Type B pancreatic cell (in vitro differentiated cells): ENCODE measurements around the gene STARD5. TPM values are rescaled to one million over a fixed set of nuclear protein-coding genes. Genes with fewer than 3 reads are reported as not detected.

Experiments used
- DNase-seq: peaks from one replicate; pipeline ENCODE4 v3.0.0; 2021; ENCODE audit warnings: mixed read lengths; ENCODE audit not compliant: unreplicated experiment; ENCODE audit errors: extremely low spot score
- H3K27ac Mint-ChIP-seq: 2 replicates; pipeline ENCODE4 v1.8.0; 2021; ENCODE audit warnings: mild to moderate bottlenecking, mixed read lengths
- H3K27me3 Mint-ChIP-seq: 2 replicates; pipeline ENCODE4 v1.8.0; 2021; ENCODE audit warnings: mixed read lengths
- H3K36me3 Mint-ChIP-seq: 2 replicates; pipeline ENCODE4 v1.8.0; 2021; ENCODE audit warnings: mixed read lengths
- H3K4me1 Mint-ChIP-seq: one replicate; pipeline ENCODE4 v1.8.0; 2021; ENCODE audit warnings: mixed read lengths; ENCODE audit not compliant: unreplicated experiment
- H3K4me3 Mint-ChIP-seq: 2 replicates; pipeline ENCODE4 v1.8.0; 2021; ENCODE audit warnings: mild to moderate bottlenecking, mixed read lengths
- H3K9me3 Mint-ChIP-seq: 2 replicates; pipeline ENCODE4 v1.8.0; 2021; ENCODE audit warnings: mixed read lengths
- CTCF ChIP-seq: fragments of 200-600 bp; sonication (generic); conservative IDR thresholded peaks from 2 replicates; pipeline ENCODE4 v1.5.0; 2021; ENCODE audit warnings: antibody characterized with exemption, mild to moderate bottlenecking
- total RNA-seq: library from RNA; stranded (reverse); gene quantifications from 2 replicates; pipeline ENCODE4 v1.2.1, GENCODE V29; 2021; ENCODE audit warnings: low replicate concordance

The STARD5 gene
- total RNA-seq, 1 donor from 2014 or later = 7.8 TPM

- Mint-ChIP-seq H3K36me3 (peaks cover 3% of the 10 kb centered on the region), H3K27me3 (no peaks in the 10 kb centered on the region), H3K9me3 (peaks cover 11% of the 10 kb centered on the region), H3K27ac (peak overlapping the region; percentile 90), H3K4me1 (peaks cover 9% of the 10 kb centered on the region), H3K4me3 (no peak overlapping the region)
- no peak for DNase-seq
- no peak for TF ChIP-seq CTCF
Measured at GRCh38 chr15:81280696-81281455, 43.1 kb downstream of the STARD5 start.

GRCh38 chr15:81279621-81280485 lies 44.1 kb downstream of the STARD5 start:
- peaks cover 3% of the 10 kb centered on the region for H3K36me3 Mint-ChIP-seq
- DNase-seq = no peak
- peaks cover 11% of the 10 kb centered on the region for H3K9me3 Mint-ChIP-seq
- no peak for TF ChIP-seq CTCF
- no peak overlapping the region for H3K27ac Mint-ChIP-seq
- H3K4me1 Mint-ChIP-seq = peaks cover 15% of the 10 kb centered on the region
- peaks cover 3% of the 10 kb centered on the region for H3K27me3 Mint-ChIP-seq
- no peak overlapping the region for H3K4me3 Mint-ChIP-seq

- no peak overlapping the region for H3K27ac Mint-ChIP-seq
- H3K4me3 Mint-ChIP-seq = no peak overlapping the region
- peaks cover 11% of the 10 kb centered on the region for H3K9me3 Mint-ChIP-seq
- TF ChIP-seq CTCF = no peak
- no peak for DNase-seq
- peaks cover 3% of the 10 kb centered on the region for H3K36me3 Mint-ChIP-seq
- peaks cover 19% of the 10 kb centered on the region for H3K4me1 Mint-ChIP-seq
- H3K27me3 Mint-ChIP-seq = peaks cover 4% of the 10 kb centered on the region
Measured at GRCh38 chr15:81278306-81279029, 45.5 kb downstream of the STARD5 start.

- no peak overlapping the region for H3K27ac Mint-ChIP-seq
- no peak overlapping the region for H3K4me3 Mint-ChIP-seq
- H3K27me3 Mint-ChIP-seq = peaks cover 4% of the 10 kb centered on the region
- TF ChIP-seq CTCF = no peak
- peaks cover 3% of the 10 kb centered on the region for H3K36me3 Mint-ChIP-seq
- peaks cover 11% of the 10 kb centered on the region for H3K9me3 Mint-ChIP-seq
- peaks cover 19% of the 10 kb centered on the region for H3K4me1 Mint-ChIP-seq
- no peak for DNase-seq
Measured at GRCh38 chr15:81277851-81278250, 46.1 kb downstream of the STARD5 start.

- Mint-ChIP-seq H3K36me3 (peaks cover 3% of the 10 kb centered on the region), H3K27me3 (peaks cover 4% of the 10 kb centered on the region), H3K4me3 (no peak overlapping the region), H3K9me3 (peaks cover 10% of the 10 kb centered on the region), H3K4me1 (peaks cover 18% of the 10 kb centered on the region), H3K27ac (no peak overlapping the region)
- no peak for DNase-seq
- no peak for TF ChIP-seq CTCF
Measured at GRCh38 chr15:81276967-81277366, 47.0 kb downstream of the STARD5 start.
